ENCODE data around the gene SLCO2B1.

SLCO2B1 gene

GRCh38 chr11:75145196-75145971 lies 5.5 kb upstream of the SLCO2B1 start:
- no peak for DNase-seq

- no peak for DNase-seq
Measured at GRCh38 chr11:75145972-75146519, 4.9 kb upstream of the SLCO2B1 start.

- no peak for DNase-seq
Measured at GRCh38 chr11:75146711-75147110, 4.2 kb upstream of the SLCO2B1 start.

GRCh38 chr11:75147191-75147874 lies 3.6 kb upstream of the SLCO2B1 start:
- DNase-seq, result no peak

GRCh38 chr11:75147875-75148263 lies 3.0 kb upstream of the SLCO2B1 start:
- DNase-seq, result no peak

GRCh38 chr11:75148436-75148983 lies 2.4 kb upstream of the SLCO2B1 start:
- no peak for DNase-seq

- no peak for DNase-seq
Measured at GRCh38 chr11:75149766-75150465, 991 bp upstream of the SLCO2B1 start.

GRCh38 chr11:75151346-75152047 lies 590 bp downstream of the SLCO2B1 start:
- DNase-seq, result no peak

- DNase-seq, result no peak
Measured at GRCh38 chr11:75152090-75152489, 1.2 kb downstream of the SLCO2B1 start.

GRCh38 chr11:75152651-75153427 lies 1.9 kb downstream of the SLCO2B1 start:
- no peak for DNase-seq

GRCh38 chr11:75154646-75155569 lies 4.0 kb downstream of the SLCO2B1 start:
- DNase-seq, result no peak

GRCh38 chr11:75155570-75156422 lies 4.9 kb downstream of the SLCO2B1 start:
- no peak for DNase-seq

- DNase-seq, result no peak
Measured at GRCh38 chr11:75158241-75158640, 7.3 kb downstream of the SLCO2B1 start.

GRCh38 chr11:75158696-75159150 lies 7.8 kb downstream of the SLCO2B1 start:
- DNase-seq, result no peak

- no peak for DNase-seq
Measured at GRCh38 chr11:75159151-75159953, 8.4 kb downstream of the SLCO2B1 start.

GRCh38 chr11:75160220-75160757 lies 9.4 kb downstream of the SLCO2B1 start:
- DNase-seq, result no peak

- DNase-seq, result no peak
Measured at GRCh38 chr11:75160880-75161279, 10.0 kb downstream of the SLCO2B1 start.

GRCh38 chr11:75161506-75162095 lies 10.7 kb downstream of the SLCO2B1 start:
- no peak for DNase-seq
